HepG2 (cell line): Measurements from ENCODE around the gene ZNF12. TPM values are rescaled to one million over a fixed set of nuclear protein-coding genes. Genes with fewer than 3 reads are reported as not detected.
A peak's percentile ranks its signal among the peaks of the same experiment; 100 is the strongest.

Experiments
- BCL6 ChIP-seq: IDR thresholded peaks from 2 replicates; pipeline ENCODE4 v1.6.1; 2016; ENCODE audit warnings: missing genetic modification reagents, missing compliant biosample characterization
- DMAP1 ChIP-seq: IDR thresholded peaks from 2 replicates; pipeline ENCODE4 v1.6.1; 2016
- HNRNPLL ChIP-seq: fragments of 200-400 bp; formaldehyde crosslinking; IDR thresholded peaks from 2 replicates; pipeline ENCODE4 v1.6.1; 2017; ENCODE audit warnings: mild to moderate bottlenecking, low read depth, low read length; ENCODE audit not compliant: poor library complexity, severe bottlenecking
- KMT2B ChIP-seq: IDR thresholded peaks from 2 replicates; pipeline ENCODE4 v1.6.1; 2016; ENCODE audit warnings: missing genetic modification reagents, missing compliant biosample characterization
- PAX8 ChIP-seq: sonication (generic); formaldehyde crosslinking; IDR thresholded peaks from 2 replicates; pipeline ENCODE4 v1.8.0; 2022; ENCODE audit warnings: mild to moderate bottlenecking, missing genetic modification reagents, borderline replicate concordance
- POGK ChIP-seq: sonication (generic); formaldehyde crosslinking; conservative IDR thresholded peaks from 2 replicates; pipeline ENCODE4 v1.8.0; 2022; ENCODE audit warnings: mild to moderate bottlenecking, moderate library complexity, missing genetic modification reagents
- PRMT3 ChIP-seq: sonication (generic); formaldehyde crosslinking; IDR thresholded peaks from 2 replicates; pipeline ENCODE4 v1.8.1; 2022; ENCODE audit warnings: low read depth, mild to moderate bottlenecking, moderate library complexity, missing genetic modification reagents, borderline replicate concordance
- RARG ChIP-seq: sonication (generic); formaldehyde crosslinking; IDR thresholded peaks from 2 replicates; pipeline ENCODE4 v1.4.0; 2020; ENCODE audit warnings: low read depth, mild to moderate bottlenecking, missing genetic modification reagents
- SP4 ChIP-seq: sonication (generic); formaldehyde crosslinking; IDR thresholded peaks from 2 replicates; pipeline ENCODE4 v1.8.1; 2023; ENCODE audit warnings: mild to moderate bottlenecking, missing genetic modification reagents
- TAF15 ChIP-seq: fragments of 200-400 bp; formaldehyde crosslinking; IDR thresholded peaks from one replicate; pipeline ENCODE4 v1.6.1; 2018; ENCODE audit warnings: mild to moderate bottlenecking, low read depth, low read length; ENCODE audit not compliant: poor library complexity, severe bottlenecking
- TOPORS ChIP-seq: sonication (generic); formaldehyde crosslinking; IDR thresholded peaks from 2 replicates; pipeline ENCODE4 v1.8.0; 2023; ENCODE audit warnings: mild to moderate bottlenecking, missing genetic modification reagents
- UBTF ChIP-seq: sonication (generic); formaldehyde crosslinking; IDR thresholded peaks from 2 replicates; pipeline ENCODE4 v1.4.0; 2020; ENCODE audit warnings: mild to moderate bottlenecking, missing genetic modification reagents
- ZNF101 ChIP-seq: sonication (generic); formaldehyde crosslinking; IDR thresholded peaks from 2 replicates; pipeline ENCODE4 v1.4.0; 2020; ENCODE audit warnings: mild to moderate bottlenecking, low read depth, missing genetic modification reagents, borderline replicate concordance
- polyA plus RNA-seq, 8 experiments: library from polyadenylated mRNA; depleted of rRNA in 3 of 8; stranded (reverse) in 7 of 8; unstranded in 1 of 8; fragments of >200 nt; fragmentation: Illumina TruSeq in 4 of 8; extraction: Trizol in 4 of 8; gene quantifications; 2 replicates each; pipeline versions ENCODE4 v1.2.1 to v1.2.3, GENCODE V29; 2011 to 2016; ENCODE audit warnings: low read depth in 4 of 8, missing spikeins in 1 of 8, mixed read lengths in 1 of 8; ENCODE audit not compliant: insufficient read depth in 1 of 8
- total RNA-seq, 5 experiments: library from RNA; depleted of rRNA; stranded (reverse); fragments of >200 nt; fragmentation: Illumina TruSeq; extraction: Trizol; gene quantifications; 2 replicates each; pipeline ENCODE4 v1.2.3, GENCODE V29; 2016; ENCODE audit warnings: low read depth in 1 of 5
- TF ChIP-seq, protein P1 (sequence below): sonication (generic); formaldehyde crosslinking; IDR thresholded peaks from 2 replicates; pipeline ENCODE4 v1.8.1; 2022; ENCODE audit warnings: low read depth, mild to moderate bottlenecking, missing genetic modification reagents
- TF ChIP-seq, protein P2 (sequence below): sonication (generic); formaldehyde crosslinking; IDR thresholded peaks from 2 replicates; pipeline ENCODE4 v1.8.0; 2022; ENCODE audit warnings: missing genetic modification reagents, mild to moderate bottlenecking, borderline replicate concordance
- TF ChIP-seq, protein P3 (sequence below): sonication (generic); formaldehyde crosslinking; IDR thresholded peaks from 2 replicates; pipeline ENCODE4 v1.8.0; 2023; ENCODE audit warnings: mild to moderate bottlenecking, missing genetic modification reagents
- TF ChIP-seq, protein P4 (sequence below): sonication (generic); IDR thresholded peaks from 2 replicates; pipeline ENCODE4 v1.6.1; 2016; ENCODE audit warnings: low read depth, borderline replicate concordance

Gene ZNF12
- total and polyA plus RNA-seq, 2 of the 13 experiments (the other 11 are each of a cell fraction or from before 2014, with no cell fraction given): 21.4 to 22.8 TPM

DNA sequence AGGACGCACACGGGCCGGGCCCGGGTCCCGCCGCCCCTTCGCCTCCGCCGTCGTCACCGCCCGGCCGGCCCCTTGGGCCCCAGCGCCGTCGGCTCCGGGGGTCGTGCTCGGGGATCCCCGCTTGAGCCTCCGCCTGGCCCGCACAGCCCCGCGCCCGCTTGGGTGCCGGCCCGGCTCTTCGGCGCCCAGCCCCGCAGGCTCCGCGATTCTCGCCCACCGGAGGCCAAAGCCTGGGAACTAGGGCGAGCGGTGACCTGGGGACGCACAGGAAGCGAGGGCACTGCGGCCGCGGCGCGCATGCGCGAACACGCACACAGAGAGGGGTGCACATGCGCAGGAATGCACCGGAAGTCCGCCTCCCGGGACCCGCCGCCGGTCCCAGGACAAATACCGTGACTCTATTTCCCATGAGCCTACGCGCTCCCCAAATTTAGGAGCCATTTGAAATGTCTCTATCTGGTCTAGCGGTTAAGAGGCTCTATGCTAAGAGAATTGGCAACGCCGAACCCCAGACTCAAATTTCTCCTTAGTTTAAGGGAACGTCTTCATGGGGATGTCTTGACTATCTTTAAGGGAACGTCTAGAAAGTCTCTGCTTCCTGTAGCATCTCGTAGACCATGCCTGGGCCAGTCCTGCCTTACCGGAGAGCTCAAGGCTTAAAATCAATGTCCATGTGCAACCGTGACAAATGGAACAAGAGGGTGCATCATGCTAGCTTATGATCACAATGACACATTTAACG lies at the start of gene ZNF12 (continued):
- TF ChIP-seq, protein P1, sequence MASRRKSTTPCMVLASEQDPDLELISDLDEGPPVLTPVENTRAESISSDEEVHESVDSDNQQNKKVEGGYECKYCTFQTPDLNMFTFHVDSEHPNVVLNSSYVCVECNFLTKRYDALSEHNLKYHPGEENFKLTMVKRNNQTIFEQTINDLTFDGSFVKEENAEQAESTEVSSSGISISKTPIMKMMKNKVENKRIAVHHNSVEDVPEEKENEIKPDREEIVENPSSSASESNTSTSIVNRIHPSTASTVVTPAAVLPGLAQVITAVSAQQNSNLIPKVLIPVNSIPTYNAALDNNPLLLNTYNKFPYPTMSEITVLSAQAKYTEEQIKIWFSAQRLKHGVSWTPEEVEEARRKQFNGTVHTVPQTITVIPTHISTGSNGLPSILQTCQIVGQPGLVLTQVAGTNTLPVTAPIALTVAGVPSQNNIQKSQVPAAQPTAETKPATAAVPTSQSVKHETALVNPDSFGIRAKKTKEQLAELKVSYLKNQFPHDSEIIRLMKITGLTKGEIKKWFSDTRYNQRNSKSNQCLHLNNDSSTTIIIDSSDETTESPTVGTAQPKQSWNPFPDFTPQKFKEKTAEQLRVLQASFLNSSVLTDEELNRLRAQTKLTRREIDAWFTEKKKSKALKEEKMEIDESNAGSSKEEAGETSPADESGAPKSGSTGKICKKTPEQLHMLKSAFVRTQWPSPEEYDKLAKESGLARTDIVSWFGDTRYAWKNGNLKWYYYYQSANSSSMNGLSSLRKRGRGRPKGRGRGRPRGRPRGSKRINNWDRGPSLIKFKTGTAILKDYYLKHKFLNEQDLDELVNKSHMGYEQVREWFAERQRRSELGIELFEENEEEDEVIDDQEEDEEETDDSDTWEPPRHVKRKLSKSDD (CRISPR knock-in tag): no peak
- TF ChIP-seq TAF15: no peak
- TF ChIP-seq, protein P2, sequence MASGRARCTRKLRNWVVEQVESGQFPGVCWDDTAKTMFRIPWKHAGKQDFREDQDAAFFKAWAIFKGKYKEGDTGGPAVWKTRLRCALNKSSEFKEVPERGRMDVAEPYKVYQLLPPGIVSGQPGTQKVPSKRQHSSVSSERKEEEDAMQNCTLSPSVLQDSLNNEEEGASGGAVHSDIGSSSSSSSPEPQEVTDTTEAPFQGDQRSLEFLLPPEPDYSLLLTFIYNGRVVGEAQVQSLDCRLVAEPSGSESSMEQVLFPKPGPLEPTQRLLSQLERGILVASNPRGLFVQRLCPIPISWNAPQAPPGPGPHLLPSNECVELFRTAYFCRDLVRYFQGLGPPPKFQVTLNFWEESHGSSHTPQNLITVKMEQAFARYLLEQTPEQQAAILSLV: peak; percentile 49; the same call in 1 of the 2 replicates
- TF ChIP-seq UBTF (CRISPR knock-in tag): peak; percentile 83
- TF ChIP-seq ZNF101 (CRISPR knock-in tag): no peak
- peak; percentile 54 for TF ChIP-seq KMT2B (CRISPR knock-in tag)
- TF ChIP-seq, protein P3, sequence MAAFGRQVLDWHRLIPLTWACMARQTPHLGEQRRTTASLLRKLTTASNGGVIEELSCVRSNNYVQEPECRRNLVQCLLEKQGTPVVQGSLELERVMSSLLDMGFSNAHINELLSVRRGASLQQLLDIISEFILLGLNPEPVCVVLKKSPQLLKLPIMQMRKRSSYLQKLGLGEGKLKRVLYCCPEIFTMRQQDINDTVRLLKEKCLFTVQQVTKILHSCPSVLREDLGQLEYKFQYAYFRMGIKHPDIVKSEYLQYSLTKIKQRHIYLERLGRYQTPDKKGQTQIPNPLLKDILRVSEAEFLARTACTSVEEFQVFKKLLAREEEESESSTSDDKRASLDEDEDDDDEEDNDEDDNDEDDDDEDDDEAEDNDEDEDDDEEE: no peak
- TF ChIP-seq, protein P4, sequence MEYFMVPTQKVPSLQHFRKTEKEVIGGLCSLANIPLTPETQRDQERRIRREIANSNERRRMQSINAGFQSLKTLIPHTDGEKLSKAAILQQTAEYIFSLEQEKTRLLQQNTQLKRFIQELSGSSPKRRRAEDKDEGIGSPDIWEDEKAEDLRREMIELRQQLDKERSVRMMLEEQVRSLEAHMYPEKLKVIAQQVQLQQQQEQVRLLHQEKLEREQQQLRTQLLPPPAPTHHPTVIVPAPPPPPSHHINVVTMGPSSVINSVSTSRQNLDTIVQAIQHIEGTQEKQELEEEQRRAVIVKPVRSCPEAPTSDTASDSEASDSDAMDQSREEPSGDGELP: no peak
- no peak for TF ChIP-seq RARG (CRISPR knock-in tag)
- 0 out of 2 replicates have a peak, but pooled peaks have one; percentile 28 for TF ChIP-seq TOPORS (CRISPR knock-in tag)
- no peak for TF ChIP-seq PRMT3 (CRISPR knock-in tag)
- peak; percentile 57 for TF ChIP-seq DMAP1 (CRISPR knock-in tag)
- TF ChIP-seq BCL6 (CRISPR knock-in tag): peak; percentile 36
- no peak for TF ChIP-seq PAX8 (CRISPR knock-in tag)
- TF ChIP-seq SP4 (CRISPR knock-in tag): peak; percentile 66
- TF ChIP-seq HNRNPLL: peak; percentile 20
- TF ChIP-seq POGK: no peak; the same call in 1 of the 2 replicates
